Measurements from ENCODE around the gene ST7.
A peak's percentile ranks its signal among the peaks of the same experiment; 100 is the strongest.

Gene ST7

GRCh38 chr7:117165656-117166055 is 212.4 kb downstream of the ST7 start:
- DNase-seq, result no peak

- DNase-seq, result peak; percentile 10
Measured at GRCh38 chr7:117169907-117170306, 216.6 kb downstream of the ST7 start.

GRCh38 chr7:117171106-117171505 is 217.8 kb downstream of the ST7 start:
- DNase-seq, result no peak

GRCh38 chr7:117172283-117172682 is 219.0 kb downstream of the ST7 start:
- DNase-seq, result no peak

- no peak for DNase-seq
Measured at GRCh38 chr7:117173035-117173770, 219.9 kb downstream of the ST7 start.

- DNase-seq, result no peak
Measured at GRCh38 chr7:117176206-117176605, 222.9 kb downstream of the ST7 start.

GRCh38 chr7:117178600-117178999 is 225.3 kb downstream of the ST7 start:
- DNase-seq, result no peak

GRCh38 chr7:117179701-117180100 is 226.4 kb downstream of the ST7 start:
- DNase-seq, result no peak

GRCh38 chr7:117183729-117184128 is 230.4 kb downstream of the ST7 start:
- no peak for DNase-seq

- no peak for DNase-seq
Measured at GRCh38 chr7:117184367-117184766, 231.1 kb downstream of the ST7 start.

- DNase-seq, result no peak
Measured at GRCh38 chr7:117185124-117185523, 231.8 kb downstream of the ST7 start.

GRCh38 chr7:117186218-117187010 is 233.1 kb downstream of the ST7 start:
- no peak for DNase-seq

GRCh38 chr7:117188376-117188775 is 235.1 kb downstream of the ST7 start:
- DNase-seq, result no peak

GRCh38 chr7:117188949-117189592 is 235.8 kb downstream of the ST7 start:
- DNase-seq, result no peak

GRCh38 chr7:117190104-117190503 is 236.8 kb downstream of the ST7 start:
- DNase-seq, result no peak

- no peak for DNase-seq
Measured at GRCh38 chr7:117190746-117191435, 237.6 kb downstream of the ST7 start.

GRCh38 chr7:117192108-117192507 is 238.8 kb downstream of the ST7 start:
- no peak for DNase-seq

GRCh38 chr7:117193564-117193963 is 240.3 kb downstream of the ST7 start:
- no peak for DNase-seq

GRCh38 chr7:117194445-117194844 is 241.1 kb downstream of the ST7 start:
- DNase-seq, result no peak

GRCh38 chr7:117195361-117196029 is 242.2 kb downstream of the ST7 start:
- no peak for DNase-seq

GRCh38 chr7:117200132-117200531 is 246.8 kb downstream of the ST7 start:
- no peak for DNase-seq

- no peak for DNase-seq
Measured at GRCh38 chr7:117200786-117201458, 247.6 kb downstream of the ST7 start.
